HG03460 (cell line): ENCODE results near the gene HAUS5.

Experiments
- ATAC-seq: cut with Tn5 transposase; IDR thresholded peaks from one replicate; pipeline ENCODE4 v1.9.1; 2021; ENCODE audit not compliant: unreplicated experiment

Gene HAUS5

GRCh38 chr19:35669974-35670373 is 57.4 kb downstream of the HAUS5 start:
- no peak for ATAC-seq

- ATAC-seq: no peak
Measured at GRCh38 chr19:35670686-35671085, 58.2 kb downstream of the HAUS5 start.

GRCh38 chr19:35671818-35672217 is 59.3 kb downstream of the HAUS5 start:
- ATAC-seq: no peak

GRCh38 chr19:35673121-35673804 is 60.7 kb downstream of the HAUS5 start:
- no peak for ATAC-seq
